Muscle layer of colon (tissue), 2 donors: ENCODE results near the gene ZSCAN30.
"Not testable (repeated sequence)": the region's sequence is repeated elsewhere in the genome, so short reads cannot be mapped to it uniquely, and the experiment has no call there.

Source experiments
- H3K27ac ChIP-seq: one replicate; pipeline ENCODE4 v1.7.0; 2013; ENCODE audit warnings: low read depth, mild to moderate bottlenecking, low read length, moderate library complexity
- H3K27me3 ChIP-seq, 2 donors: one replicate each; pipeline ENCODE4 v1.7.0; 2013; ENCODE audit warnings: low read length in 2 of 2, mild to moderate bottlenecking in 2 of 2; ENCODE audit not compliant: insufficient read depth in 2 of 2, control insufficient read depth in 1 of 2
- H3K36me3 ChIP-seq: one replicate; pipeline ENCODE4 v1.7.0; 2013; ENCODE audit warnings: mild to moderate bottlenecking, low read length; ENCODE audit not compliant: insufficient read depth
- H3K4me1 ChIP-seq: one replicate; pipeline ENCODE4 v1.7.0; 2013; ENCODE audit warnings: mild to moderate bottlenecking, low read length; ENCODE audit not compliant: insufficient read depth
- H3K4me3 ChIP-seq, 2 donors: one replicate each; pipeline ENCODE4 v1.7.0; 2013; ENCODE audit warnings: low read length in 2 of 2, low read depth in 1 of 2, mild to moderate bottlenecking in 1 of 2, moderate library complexity in 1 of 2
- H3K9ac ChIP-seq: one replicate; pipeline ENCODE4 v1.7.0; 2013; ENCODE audit warnings: low read length
- H3K9me3 ChIP-seq: one replicate; pipeline ENCODE4 v1.7.0; 2013; ENCODE audit warnings: mild to moderate bottlenecking, low read length
- donor health status: abdominal sarcoma.
- donor health status: Adenocarcinoma of cecum.

Gene ZSCAN30

GRCh38 chr18:35223797-35224196 lies 66.2 kb downstream of the ZSCAN30 start:
- Histone ChIP-seq H3K4me3 (no peak overlapping the region), H3K9me3 (no peaks in the 10 kb centered on the region), H3K4me1 (no peaks in the 10 kb centered on the region), H3K36me3 (no peaks in the 10 kb centered on the region), H3K27ac (no peak overlapping the region), H3K27me3 (no peaks in the 10 kb centered on the region), H3K9ac (no peak overlapping the region)

GRCh38 chr18:35220424-35220823 lies 69.6 kb downstream of the ZSCAN30 start:
- H3K4me3 ChIP-seq = no peak overlapping the region
- no peaks in the 10 kb centered on the region for H3K36me3 ChIP-seq
- H3K4me1 ChIP-seq = no peaks in the 10 kb centered on the region
- no peaks in the 10 kb centered on the region for H3K27me3 ChIP-seq
- H3K27ac ChIP-seq = no peak overlapping the region
- H3K9me3 ChIP-seq = no peaks in the 10 kb centered on the region
- no peak overlapping the region for H3K9ac ChIP-seq

- not testable (repeated sequence) for H3K9ac ChIP-seq, H3K27ac ChIP-seq, H3K9me3 ChIP-seq, H3K27me3 ChIP-seq, H3K4me1 ChIP-seq, H3K4me3 ChIP-seq, H3K36me3 ChIP-seq
These were observed 70.7 kb downstream of the ZSCAN30 start for GRCh38 chr18:35219331-35219730.

- not testable (repeated sequence) for H3K9ac ChIP-seq, H3K27ac ChIP-seq, H3K9me3 ChIP-seq, H3K36me3 ChIP-seq, H3K27me3 ChIP-seq, H3K4me3 ChIP-seq, H3K4me1 ChIP-seq
These were observed 73.4 kb downstream of the ZSCAN30 start for GRCh38 chr18:35216611-35217010.

GRCh38 chr18:35215026-35215425 lies 75.0 kb downstream of the ZSCAN30 start:
- H3K27ac ChIP-seq = no peak overlapping the region
- H3K27me3 ChIP-seq = no peaks in the 10 kb centered on the region
- H3K9me3 ChIP-seq = no peaks in the 10 kb centered on the region
- no peaks in the 10 kb centered on the region for H3K36me3 ChIP-seq
- no peaks in the 10 kb centered on the region for H3K4me1 ChIP-seq
- no peak overlapping the region for H3K9ac ChIP-seq
- no peak overlapping the region for H3K4me3 ChIP-seq

- not testable (repeated sequence) for H3K36me3 ChIP-seq
These were observed 84.1 kb downstream of the ZSCAN30 start for GRCh38 chr18:35205746-35206458.

GRCh38 chr18:35205199-35205712 lies 84.8 kb downstream of the ZSCAN30 start:
- no peak overlapping the region for H3K9ac ChIP-seq
- H3K4me3 ChIP-seq = no peak overlapping the region
- H3K27ac ChIP-seq = no peak overlapping the region
- H3K27me3 ChIP-seq = no peaks in the 10 kb centered on the region
- H3K9me3 ChIP-seq = no peaks in the 10 kb centered on the region
- H3K36me3 ChIP-seq = no peaks in the 10 kb centered on the region
- no peaks in the 10 kb centered on the region for H3K4me1 ChIP-seq

More at GRCh38 chr18:35205746-35206458, 84.1 kb downstream of the ZSCAN30 start:
- H3K4me3 ChIP-seq, H3K9ac ChIP-seq, H3K27me3 ChIP-seq, H3K9me3 ChIP-seq, H3K27ac ChIP-seq, H3K4me1 ChIP-seq: not testable (repeated sequence)

GRCh38 chr18:35203067-35203466 lies 87.0 kb downstream of the ZSCAN30 start:
- Histone ChIP-seq H3K4me3 (no peak overlapping the region), H3K9ac (no peak overlapping the region), H3K27ac (no peak overlapping the region), H3K36me3 (no peaks in the 10 kb centered on the region), H3K27me3 (no peaks in the 10 kb centered on the region), H3K9me3 (no peaks in the 10 kb centered on the region), H3K4me1 (no peaks in the 10 kb centered on the region)

- H3K4me1 ChIP-seq = no peaks in the 10 kb centered on the region
- no peaks in the 10 kb centered on the region for H3K27me3 ChIP-seq
- H3K9ac ChIP-seq = no peak overlapping the region
- H3K36me3 ChIP-seq = no peaks in the 10 kb centered on the region
- H3K27ac ChIP-seq = no peak overlapping the region
- H3K9me3 ChIP-seq = no peaks in the 10 kb centered on the region
- no peak overlapping the region for H3K4me3 ChIP-seq
These were observed 88.6 kb downstream of the ZSCAN30 start for GRCh38 chr18:35201256-35201931.
